Measurements from ENCODE around the gene NAT8.
"Not testable (repeated sequence)": the region's sequence is repeated elsewhere in the genome, so short reads cannot be mapped to it uniquely, and the experiment has no call there.

Gene NAT8

GRCh38 chr2:73642338-73643018 lies at the start of gene NAT8:
NAT8 (minus strand) TSS chr2:73642422; CDS start chr2:73641628, 794 bp downstream.
- no peak for DNase-seq

DNA sequence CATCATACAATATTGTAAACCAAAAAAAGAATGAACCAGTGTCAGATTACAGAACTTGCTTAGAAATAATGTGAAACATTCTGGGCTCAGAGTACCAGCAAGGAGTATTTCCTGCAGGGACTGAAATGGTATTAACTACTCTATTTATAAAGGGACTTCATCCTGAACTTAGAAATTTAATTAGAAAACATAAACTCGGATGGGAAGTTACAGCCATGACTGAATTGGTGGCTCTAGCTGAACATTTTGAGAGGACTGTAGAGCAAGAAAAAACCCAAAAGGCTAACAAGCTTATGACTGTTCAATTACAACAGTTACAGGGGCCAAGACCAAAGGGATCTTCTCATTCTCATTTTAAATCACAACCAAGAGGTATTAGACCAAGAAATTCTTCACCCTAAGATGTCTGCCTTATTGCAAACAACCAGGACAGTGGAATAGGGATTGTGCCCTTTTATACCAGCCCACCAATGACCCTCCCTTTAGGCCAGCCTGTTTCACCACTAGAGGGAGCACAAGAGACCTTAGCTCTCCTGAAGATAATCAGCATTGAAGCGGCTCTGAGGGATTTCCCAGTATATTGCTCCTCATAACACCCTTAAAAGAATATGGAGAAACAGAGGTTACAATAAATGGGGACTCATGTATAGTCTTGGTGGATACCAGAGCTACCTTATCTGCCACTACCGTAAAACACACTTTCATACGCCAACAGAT lies 48.3 kb upstream of the NAT8 start:
- peak; percentile 50 for DNase-seq

DNA sequence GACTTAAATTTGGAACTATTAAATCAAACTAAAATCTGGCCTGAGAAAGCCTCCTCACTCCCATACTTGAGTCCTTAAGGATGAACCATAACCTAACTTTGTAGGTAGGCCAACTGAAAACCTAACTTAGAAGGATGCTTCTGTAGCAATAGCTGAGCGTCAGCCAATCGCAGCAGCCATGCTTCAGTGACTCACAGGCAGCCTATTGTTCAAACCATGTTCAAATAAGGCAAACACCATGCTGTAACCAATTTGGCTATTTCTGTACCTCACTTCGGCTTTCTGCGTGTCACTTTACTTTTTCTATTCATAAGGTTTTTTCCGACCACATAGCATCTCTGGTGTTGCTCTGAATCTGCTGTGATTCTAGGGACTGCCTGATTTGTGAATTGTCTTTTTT lies 46.3 kb upstream of the NAT8 start:
- not testable (repeated sequence) for DNase-seq

DNA sequence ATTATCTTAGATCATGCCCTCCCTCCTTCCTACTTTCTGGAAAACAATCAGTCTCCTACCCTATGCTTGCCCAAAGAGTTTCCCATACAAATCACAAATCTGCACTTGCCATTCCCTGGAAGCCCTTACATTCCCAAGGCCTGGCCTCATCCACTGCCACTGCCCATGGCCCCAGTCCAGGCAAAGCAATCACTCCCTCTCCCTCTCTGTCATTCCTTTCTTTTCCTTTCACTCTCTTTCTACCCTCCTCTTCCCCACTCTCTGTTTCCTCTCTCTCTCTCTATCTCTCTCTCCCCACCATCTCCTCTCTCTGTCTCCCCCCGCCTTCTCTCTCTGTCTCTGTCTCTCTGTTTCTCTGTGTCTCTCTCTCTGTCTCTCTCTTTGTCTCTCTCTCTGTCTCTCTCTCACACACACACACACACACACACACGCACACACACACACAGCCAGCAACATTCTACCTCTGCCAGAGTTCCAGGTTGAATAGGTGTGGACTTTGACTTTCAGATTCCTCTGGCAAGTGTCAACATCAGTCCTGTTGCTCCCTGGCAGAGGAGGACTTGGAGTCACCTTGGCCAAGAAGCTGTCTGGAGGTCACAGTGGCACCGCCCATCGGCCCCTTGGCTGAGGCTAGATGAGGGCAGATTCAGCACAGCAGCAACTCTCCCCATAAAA lies 43.7 kb upstream of the NAT8 start:
- DNase-seq = no peak

DNA sequence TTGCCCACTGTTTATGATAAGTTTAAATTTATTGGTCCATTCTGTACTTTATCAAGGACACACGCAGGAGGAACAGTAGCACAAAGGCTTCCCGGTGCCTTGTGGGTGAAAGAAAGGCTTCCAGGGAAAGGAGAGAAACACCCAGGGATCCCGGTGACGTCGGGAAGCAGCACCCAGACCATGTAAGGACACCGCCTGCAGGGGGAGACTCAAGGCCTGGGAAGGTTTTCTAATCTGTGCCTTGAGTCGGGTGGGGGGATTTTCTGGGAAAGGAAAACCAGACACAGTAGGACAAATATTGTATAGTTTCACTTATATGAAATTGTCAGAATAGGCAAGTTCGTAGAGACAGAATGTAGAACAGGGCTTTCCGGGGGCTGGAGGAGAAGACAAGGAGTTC lies 42.7 kb upstream of the NAT8 start:
- DNase-seq = peak; percentile 17

DNA sequence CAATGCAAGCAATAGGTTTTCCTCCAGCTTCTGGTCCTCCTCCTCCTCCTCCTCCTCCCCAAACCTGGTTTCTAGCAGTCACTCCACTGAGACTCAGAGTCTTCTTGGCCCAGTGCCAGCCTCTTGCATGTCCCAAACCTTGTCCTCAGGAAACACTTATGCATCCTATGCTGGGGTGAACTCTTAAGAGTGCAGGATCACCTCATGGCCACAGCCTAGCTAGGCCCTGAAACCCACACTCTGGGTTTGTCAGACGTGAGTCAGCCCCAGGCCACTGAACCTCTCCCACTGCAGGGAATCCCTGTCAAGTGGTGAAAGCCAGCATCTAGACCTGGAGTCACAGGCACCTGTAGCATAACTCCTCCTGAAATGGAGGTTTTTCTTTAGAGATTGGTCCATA lies 42.1 kb upstream of the NAT8 start:
- not testable (repeated sequence) for DNase-seq

GRCh38 chr2:73679951-73680571 lies 37.8 kb upstream of the NAT8 start:
- peak; percentile 29 for DNase-seq

DNA sequence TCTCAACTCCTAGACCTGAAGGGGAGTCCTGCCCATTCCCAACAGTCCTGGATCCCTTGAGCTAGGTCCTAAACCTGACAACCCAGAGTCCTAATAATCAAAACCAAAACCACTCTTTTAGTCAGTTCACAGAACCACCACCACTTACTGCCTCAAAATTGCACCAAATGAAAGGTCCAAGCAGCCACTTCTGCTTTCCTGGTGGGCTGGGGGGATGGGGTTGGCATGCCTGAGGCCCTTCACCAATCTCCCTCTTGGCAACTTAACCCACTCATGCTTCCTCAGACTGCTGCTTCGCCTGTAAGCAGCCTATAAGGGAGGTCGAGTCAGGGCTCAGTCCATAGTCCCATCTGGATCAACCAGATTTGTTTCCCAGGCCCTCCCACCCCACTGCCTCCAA lies 37.0 kb upstream of the NAT8 start:
- DNase-seq = not testable (repeated sequence)

DNA sequence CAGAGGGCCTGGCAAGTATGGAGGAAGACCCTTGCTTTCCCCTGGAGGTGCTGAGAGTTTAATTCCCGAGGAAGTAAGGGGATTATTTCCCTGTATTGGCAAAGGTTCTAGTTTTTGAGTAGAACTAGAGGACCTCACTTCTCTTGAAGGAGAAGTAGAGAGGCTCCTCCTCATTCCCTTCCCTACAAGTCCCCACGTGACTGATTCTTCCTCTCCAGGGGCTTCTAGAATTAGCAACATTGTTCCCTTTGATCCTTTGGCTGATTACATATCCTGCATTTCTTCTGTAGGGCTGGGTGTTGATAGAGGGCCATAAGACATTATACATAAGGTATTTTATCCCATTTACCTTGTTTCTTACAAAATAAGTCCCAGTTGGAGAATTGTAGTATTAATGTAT lies 35.8 kb upstream of the NAT8 start:
- DNase-seq = not testable (repeated sequence)

GRCh38 chr2:73676211-73676610 lies 34.0 kb upstream of the NAT8 start:
- not testable (repeated sequence) for DNase-seq

GRCh38 chr2:73674696-73675157 lies 32.5 kb upstream of the NAT8 start:
- DNase-seq = not testable (repeated sequence)

DNA sequence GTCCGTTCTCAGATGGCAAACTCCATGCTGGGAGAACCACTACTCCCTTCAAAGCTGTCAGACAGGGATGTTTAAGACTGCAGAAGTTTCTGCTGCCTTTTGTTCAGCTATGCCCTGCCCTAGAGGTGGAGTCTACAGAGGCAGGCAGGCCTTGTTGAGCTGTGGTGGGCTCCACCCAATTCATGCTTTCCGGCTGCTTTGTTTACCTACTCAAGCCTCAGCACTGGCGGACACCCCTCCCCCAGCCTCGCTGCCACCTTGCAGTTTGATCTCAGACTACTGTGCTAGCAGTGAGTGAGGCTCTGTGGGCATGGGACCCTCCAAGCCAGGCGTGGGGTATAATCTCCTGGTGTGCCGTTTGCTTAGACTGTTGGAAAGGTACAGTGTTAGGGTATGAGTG lies 27.8 kb upstream of the NAT8 start:
- DNase-seq = not testable (repeated sequence)

DNA sequence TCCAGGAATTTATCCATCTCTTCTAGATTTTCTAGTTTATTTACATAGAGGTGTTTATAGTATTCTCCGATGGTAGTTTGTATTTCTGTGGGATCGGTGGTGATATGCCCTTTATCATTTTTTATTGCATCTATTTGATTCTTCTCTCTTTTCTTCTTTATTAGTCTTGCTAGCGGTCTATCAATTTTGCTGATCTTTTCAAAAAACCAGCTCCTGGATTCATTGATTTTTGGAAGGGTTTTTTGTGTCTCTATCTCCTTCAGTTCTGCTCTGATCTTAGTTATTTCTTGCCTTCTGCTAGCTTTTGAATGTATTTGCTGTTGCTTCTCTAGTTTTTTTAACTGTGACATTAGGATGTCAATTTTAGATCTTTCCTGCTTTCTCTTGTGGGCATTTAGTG lies 25.0 kb upstream of the NAT8 start:
- not testable (repeated sequence) for DNase-seq

GRCh38 chr2:73654175-73654574 lies 12.0 kb upstream of the NAT8 start:
- DNase-seq = no peak

- DNase-seq = no peak
Measured at GRCh38 chr2:73652348-73652747, 10.1 kb upstream of the NAT8 start.

- DNase-seq = no peak
Measured at GRCh38 chr2:73651591-73652230, 9.5 kb upstream of the NAT8 start.

DNA sequence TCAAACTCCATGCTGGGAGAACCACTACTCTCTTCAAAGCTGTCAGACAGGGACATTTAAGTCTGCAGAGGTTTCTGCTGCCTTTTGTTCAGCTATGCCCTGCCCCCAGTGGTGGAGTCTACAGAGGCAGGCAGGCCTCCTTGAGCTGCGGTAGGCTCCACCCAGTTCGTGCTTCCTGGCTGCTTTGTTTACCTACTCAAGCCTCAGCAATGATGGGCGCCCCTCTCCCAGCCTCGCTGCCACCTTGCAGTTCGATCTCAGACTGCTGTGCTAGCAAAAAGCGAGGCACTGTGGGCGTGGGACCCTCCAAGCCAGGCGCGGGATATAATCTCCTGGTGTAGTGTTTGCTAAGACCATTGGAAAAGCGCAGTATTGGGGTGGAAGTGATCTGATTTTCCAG lies 5.5 kb upstream of the NAT8 start:
- not testable (repeated sequence) for DNase-seq

GRCh38 chr2:73641767-73642062 lies 507 bp downstream of the NAT8 start:
- no peak for DNase-seq

DNA sequence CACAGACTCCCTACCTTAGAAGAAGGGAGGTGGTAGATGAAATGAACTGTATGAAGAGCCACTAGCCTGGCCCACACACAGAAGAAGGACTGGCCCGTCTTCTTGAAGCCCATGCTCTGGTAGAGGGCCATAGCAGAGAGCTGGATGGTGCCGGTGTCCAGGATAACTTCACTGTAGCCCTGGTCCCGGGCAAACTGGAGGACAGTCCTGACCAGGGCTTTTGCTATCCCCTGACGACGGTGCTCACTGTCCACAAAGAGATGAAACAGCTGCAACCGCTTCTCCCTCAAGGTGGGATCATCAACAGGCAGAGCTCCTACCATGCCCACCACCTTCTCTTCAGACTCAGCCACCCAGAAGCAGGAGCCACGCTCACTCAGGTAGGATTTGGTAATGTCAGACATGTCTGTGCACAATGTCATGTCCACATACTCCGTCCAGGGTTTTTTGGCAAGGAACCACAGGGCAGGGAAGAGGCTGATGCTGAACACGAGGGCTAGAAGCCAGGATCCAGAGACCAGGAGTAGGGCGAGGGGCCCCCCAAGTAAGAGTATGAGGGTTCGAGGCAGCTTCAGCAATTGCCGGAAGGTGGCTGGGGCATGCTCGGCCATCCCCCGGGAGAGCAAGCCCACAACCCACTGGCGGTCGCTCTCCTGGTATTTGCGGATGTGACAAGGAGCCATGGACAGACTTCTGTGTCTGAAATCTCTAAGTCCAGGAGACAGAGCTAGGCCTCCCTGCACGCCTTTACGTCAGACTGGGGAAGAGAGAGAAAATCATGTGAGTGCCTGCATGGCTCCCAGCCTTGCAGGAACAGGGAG lies 1.1 kb downstream of the NAT8 start:
- DNase-seq = no peak

DNA sequence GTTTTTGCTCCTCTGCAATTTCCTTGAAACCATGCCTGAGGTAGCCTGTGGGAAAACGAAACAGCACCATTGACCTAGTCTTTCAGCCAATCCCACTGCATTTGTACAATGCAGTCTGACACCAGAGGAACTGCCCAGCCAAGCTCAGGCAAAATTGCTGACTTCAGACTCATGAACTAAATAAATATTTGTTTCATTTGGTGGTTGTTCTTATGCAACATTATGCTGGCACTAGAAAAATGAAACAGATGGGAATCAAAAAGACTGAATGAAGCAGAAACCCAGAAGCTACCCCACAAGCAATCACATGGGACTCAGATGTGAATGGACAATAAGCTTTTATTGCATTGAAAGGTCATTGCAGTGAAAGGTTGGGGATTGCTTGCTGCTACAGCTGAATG lies 1.7 kb downstream of the NAT8 start:
- no peak for DNase-seq

- DNase-seq = no peak
Measured at GRCh38 chr2:73638429-73638828, 3.8 kb downstream of the NAT8 start.

DNA sequence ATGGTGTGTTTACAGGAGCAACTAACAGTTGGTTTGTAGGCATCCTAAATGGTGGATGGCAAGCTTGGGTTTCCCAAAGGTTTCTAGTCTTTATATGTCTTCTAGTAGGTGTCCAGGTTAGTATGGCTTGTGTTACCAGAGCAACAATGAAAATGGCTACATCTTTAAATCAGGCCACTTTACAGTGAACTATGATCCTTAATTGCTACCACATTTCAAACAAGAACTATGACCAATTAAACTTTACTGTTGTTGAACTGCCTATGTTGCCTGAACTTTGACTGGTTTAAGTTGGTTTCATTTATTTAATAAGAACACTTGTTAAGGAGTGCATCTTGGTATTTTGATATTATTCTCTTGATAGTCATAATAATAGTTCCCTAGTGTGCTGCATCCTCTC lies 5.2 kb downstream of the NAT8 start:
- DNase-seq = not testable (repeated sequence)

Data from NCI-H69 (cell line).